HepG2 (cell line): ENCODE results near the gene EPX. TPM values are rescaled to one million over a fixed set of nuclear protein-coding genes. Genes with fewer than 3 reads are reported as not detected.

Experiments used
- ATAC-seq: fragments of 200-7000 bp; cut with Tn5 transposase; 3 replicates; pipeline ENCODE4 v1.9.1; 2020; ENCODE audit warnings: mild to moderate bottlenecking, moderate library complexity
- BruUV-seq: library from RNA; stranded (reverse); fragments of 400-500 nt; replicated peaks from 2 replicates; lab custom pipeline; 2021; lab: Mats Ljungman, UMichigan
- CTCF ChIA-PET: fragments of 300-600 bp; formaldehyde crosslinking; extraction: SDS; loops from one replicate; lab custom pipeline; 2021; ENCODE audit warnings: low total read pairs, inconsistent platforms, low intra/inter-chr PET ratio; lab: Yijun Ruan, JAX
- POLR2A ChIA-PET: fragments of 350-600 bp; sonication (Branson Sonifier 250); formaldehyde crosslinking; loops from one replicate; lab custom pipeline; 2020; ENCODE audit warnings: antibody characterized with exemption, inconsistent platforms; lab: Yijun Ruan, JAX
- DNase-seq: peaks from one replicate; pipeline ENCODE4 v3.0.0-alpha.2; 2015; ENCODE audit warnings: low spot score
- FAIRE-seq: peaks from 3 replicates; lab custom pipeline; 2011; peaks lifted over from hg19 to GRCh38; lab: Jason Lieb, UNC
- H2AFZ ChIP-seq: one replicate; pipeline ENCODE4 v1.6.1; 2011; ENCODE audit warnings: low read length, inconsistent platforms
- H3K27ac ChIP-seq: fragments of 300-600 bp; 3 replicates; pipeline ENCODE4 v1.8.0; 2011; ENCODE audit warnings: mixed run types, mild to moderate bottlenecking, mixed read lengths, low read length, inconsistent platforms; ENCODE audit not compliant: insufficient read depth; ENCODE audit errors: extremely low read length
- H3K27me3 ChIP-seq, 2 experiments: fragments of 200-600 bp in 1 of 2; 2 replicates in 1 of 2; 3 replicates in 1 of 2; pipeline versions ENCODE4 v1.6.0 to v1.8.0; 2011; ENCODE audit warnings: low read length in 2 of 2, mild to moderate bottlenecking in 2 of 2, moderate library complexity in 2 of 2, inconsistent platforms in 1 of 2; ENCODE audit not compliant: insufficient read depth in 2 of 2, control insufficient read depth in 1 of 2
- H3K36me3 ChIP-seq, 2 experiments: fragments of 200-600 bp in 1 of 2; replicated peaks in 1 of 2; 2 replicates in 1 of 2; 3 replicates in 1 of 2; pipeline versions ENCODE4 v1.5.1 to v1.8.0; 2011; ENCODE audit warnings: low read length in 2 of 2, inconsistent platforms in 1 of 2; ENCODE audit not compliant: insufficient read depth in 2 of 2, control insufficient read depth in 1 of 2
- H3K4me1 ChIP-seq: 2 replicates; pipeline ENCODE4 v1.5.1; 2012; ENCODE audit warnings: low read length, inconsistent platforms; ENCODE audit not compliant: insufficient read depth
- H3K4me2 ChIP-seq: 2 replicates; pipeline ENCODE4 v1.6.0; 2011; ENCODE audit warnings: low read depth, low read length, inconsistent platforms
- H3K4me3 ChIP-seq, 3 experiments: fragments of 200-600 bp in 1 of 3; sonication (generic), shearing (Covaris generic) in 1 of 3; replicated peaks in 1 of 3; 2 replicates each; pipeline ENCODE4 v1.5.1; 2011 to 2016; ENCODE audit warnings: low read length in 3 of 3, inconsistent platforms in 2 of 3, low read depth in 2 of 3, mild to moderate bottlenecking in 2 of 3, control low read depth in 1 of 3, mixed read lengths in 1 of 3; ENCODE audit not compliant: insufficient read depth in 1 of 3
- H3K79me2 ChIP-seq: one replicate; pipeline ENCODE4 v1.6.1; 2011; ENCODE audit warnings: low read length, inconsistent platforms; ENCODE audit not compliant: insufficient read depth
- H3K9ac ChIP-seq: 2 replicates; pipeline ENCODE4 v1.6.0; 2011; ENCODE audit warnings: mild to moderate bottlenecking, low read depth, low read length, inconsistent platforms; ENCODE audit not compliant: insufficient read depth
- H3K9me3 ChIP-seq: 2 replicates; pipeline ENCODE4 v1.5.1; 2012; ENCODE audit warnings: mild to moderate bottlenecking, low read length
- H4K20me1 ChIP-seq: 2 replicates; pipeline ENCODE4 v1.6.0; 2011; ENCODE audit warnings: inconsistent platforms, mild to moderate bottlenecking, low read length, moderate library complexity; ENCODE audit not compliant: insufficient read depth
- PITX1 ChIP-seq: sonication (generic); formaldehyde crosslinking; IDR thresholded peaks from 2 replicates; pipeline ENCODE4 v1.5.1; 2020; ENCODE audit warnings: mild to moderate bottlenecking, missing genetic modification reagents
- PRPF4 ChIP-seq: fragments of 200-400 bp; formaldehyde crosslinking; IDR thresholded peaks from 2 replicates; pipeline ENCODE4 v1.6.1; 2016; ENCODE audit warnings: low read length, low read depth; ENCODE audit not compliant: poor library complexity, severe bottlenecking
- ZNF768 ChIP-seq: sonication (generic); formaldehyde crosslinking; IDR thresholded peaks from 2 replicates; pipeline ENCODE4 v1.4.0; 2020; ENCODE audit warnings: missing genetic modification reagents
- WGBS: methylation state at CpG from one replicate; pipeline ENCODE4 v1.1.6; 2017; ENCODE audit warnings: low lambda C conversion rate; 5-methylcytosine and 5-hydroxymethylcytosine counted together
- in situ Hi-C: cut with HindIII; loops from 2 replicates; pipeline ENCODE4 v1.10.0; 2017; ENCODE audit warnings: low pct_unique_long_range_greater_than_20kb; ENCODE audit not compliant: extremely low pct_ligation_motif_present
- intact Hi-C: fragments of 100-400 bp; cut with micrococcal nuclease; formaldehyde crosslinking; loops from one replicate; pipeline ENCODE4 v1.10.0; 2022; ENCODE audit not compliant: unreplicated experiment
- polyA plus RNA-seq, 8 experiments: library from polyadenylated mRNA; depleted of rRNA in 3 of 8; stranded (reverse) in 7 of 8; unstranded in 1 of 8; fragments of >200 nt; fragmentation: Illumina TruSeq in 4 of 8; extraction: Trizol in 4 of 8; gene quantifications; 2 replicates each; pipeline versions ENCODE4 v1.2.1 to v1.2.3, GENCODE V29; 2011 to 2016; ENCODE audit warnings: low read depth in 4 of 8, missing spikeins in 1 of 8, mixed read lengths in 1 of 8; ENCODE audit not compliant: insufficient read depth in 1 of 8
- total RNA-seq, 5 experiments: library from RNA; depleted of rRNA; stranded (reverse); fragments of >200 nt; fragmentation: Illumina TruSeq; extraction: Trizol; gene quantifications; 2 replicates each; pipeline ENCODE4 v1.2.3, GENCODE V29; 2016; ENCODE audit warnings: low read depth in 1 of 5
- TF ChIP-seq, protein P1 (sequence below): sonication (generic); formaldehyde crosslinking; IDR thresholded peaks from 2 replicates; pipeline ENCODE4 v1.5.0; 2020; ENCODE audit warnings: mild to moderate bottlenecking, missing genetic modification reagents, borderline replicate concordance

EPX gene
- total and polyA plus RNA-seq, 2 of the 13 experiments (the other 11 are each of a cell fraction or from before 2014, with no cell fraction given): not detected

- TF ChIP-seq, protein P1, sequence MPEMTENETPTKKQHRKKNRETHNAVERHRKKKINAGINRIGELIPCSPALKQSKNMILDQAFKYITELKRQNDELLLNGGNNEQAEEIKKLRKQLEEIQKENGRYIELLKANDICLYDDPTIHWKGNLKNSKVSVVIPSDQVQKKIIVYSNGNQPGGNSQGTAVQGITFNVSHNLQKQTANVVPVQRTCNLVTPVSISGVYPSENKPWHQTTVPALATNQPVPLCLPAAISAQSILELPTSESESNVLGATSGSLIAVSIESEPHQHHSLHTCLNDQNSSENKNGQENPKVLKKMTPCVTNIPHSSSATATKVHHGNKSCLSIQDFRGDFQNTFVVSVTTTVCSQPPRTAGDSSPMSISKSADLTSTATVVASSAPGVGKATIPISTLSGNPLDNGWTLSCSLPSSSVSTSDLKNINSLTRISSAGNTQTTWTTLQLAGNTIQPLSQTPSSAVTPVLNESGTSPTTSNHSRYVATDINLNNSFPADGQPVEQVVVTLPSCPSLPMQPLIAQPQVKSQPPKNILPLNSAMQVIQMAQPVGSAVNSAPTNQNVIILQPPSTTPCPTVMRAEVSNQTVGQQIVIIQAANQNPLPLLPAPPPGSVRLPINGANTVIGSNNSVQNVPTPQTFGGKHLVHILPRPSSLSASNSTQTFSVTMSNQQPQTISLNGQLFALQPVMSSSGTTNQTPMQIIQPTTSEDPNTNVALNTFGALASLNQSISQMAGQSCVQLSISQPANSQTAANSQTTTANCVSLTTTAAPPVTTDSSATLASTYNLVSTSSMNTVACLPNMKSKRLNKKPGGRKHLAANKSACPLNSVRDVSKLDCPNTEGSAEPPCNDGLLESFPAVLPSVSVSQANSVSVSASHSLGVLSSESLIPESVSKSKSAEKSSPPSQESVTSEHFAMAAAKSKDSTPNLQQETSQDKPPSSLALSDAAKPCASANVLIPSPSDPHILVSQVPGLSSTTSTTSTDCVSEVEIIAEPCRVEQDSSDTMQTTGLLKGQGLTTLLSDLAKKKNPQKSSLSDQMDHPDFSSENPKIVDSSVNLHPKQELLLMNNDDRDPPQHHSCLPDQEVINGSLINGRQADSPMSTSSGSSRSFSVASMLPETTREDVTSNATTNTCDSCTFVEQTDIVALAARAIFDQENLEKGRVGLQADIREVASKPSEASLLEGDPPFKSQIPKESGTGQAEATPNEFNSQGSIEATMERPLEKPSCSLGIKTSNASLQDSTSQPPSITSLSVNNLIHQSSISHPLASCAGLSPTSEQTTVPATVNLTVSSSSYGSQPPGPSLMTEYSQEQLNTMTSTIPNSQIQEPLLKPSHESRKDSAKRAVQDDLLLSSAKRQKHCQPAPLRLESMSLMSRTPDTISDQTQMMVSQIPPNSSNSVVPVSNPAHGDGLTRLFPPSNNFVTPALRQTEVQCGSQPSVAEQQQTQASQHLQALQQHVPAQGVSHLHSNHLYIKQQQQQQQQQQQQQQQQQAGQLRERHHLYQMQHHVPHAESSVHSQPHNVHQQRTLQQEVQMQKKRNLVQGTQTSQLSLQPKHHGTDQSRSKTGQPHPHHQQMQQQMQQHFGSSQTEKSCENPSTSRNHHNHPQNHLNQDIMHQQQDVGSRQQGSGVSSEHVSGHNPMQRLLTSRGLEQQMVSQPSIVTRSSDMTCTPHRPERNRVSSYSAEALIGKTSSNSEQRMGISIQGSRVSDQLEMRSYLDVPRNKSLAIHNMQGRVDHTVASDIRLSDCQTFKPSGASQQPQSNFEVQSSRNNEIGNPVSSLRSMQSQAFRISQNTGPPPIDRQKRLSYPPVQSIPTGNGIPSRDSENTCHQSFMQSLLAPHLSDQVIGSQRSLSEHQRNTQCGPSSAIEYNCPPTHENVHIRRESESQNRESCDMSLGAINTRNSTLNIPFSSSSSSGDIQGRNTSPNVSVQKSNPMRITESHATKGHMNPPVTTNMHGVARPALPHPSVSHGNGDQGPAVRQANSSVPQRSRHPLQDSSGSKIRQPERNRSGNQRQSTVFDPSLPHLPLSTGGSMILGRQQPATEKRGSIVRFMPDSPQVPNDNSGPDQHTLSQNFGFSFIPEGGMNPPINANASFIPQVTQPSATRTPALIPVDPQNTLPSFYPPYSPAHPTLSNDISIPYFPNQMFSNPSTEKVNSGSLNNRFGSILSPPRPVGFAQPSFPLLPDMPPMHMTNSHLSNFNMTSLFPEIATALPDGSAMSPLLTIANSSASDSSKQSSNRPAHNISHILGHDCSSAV: no peak
- TF ChIP-seq PITX1 (CRISPR knock-in tag): no peak
Measured at GRCh38 chr17:58239987-58240386, 47.5 kb downstream of the EPX start (continued).

- no peak for FAIRE-seq
- H3K4me2 ChIP-seq: no peak overlapping the region
- no peaks in the 10 kb centered on the region for H3K36me3 ChIP-seq
- H3K4me1 ChIP-seq: peaks cover 26% of the 10 kb centered on the region
- no peaks in the 10 kb centered on the region for H3K79me2 ChIP-seq
- WGBS: 3% methylated on average over 4 of the region's 4 CpGs
- BruUV-seq: no TSS peak
- no peak for DNase-seq
- H3K27ac ChIP-seq: no peak overlapping the region
- H3K27me3 ChIP-seq: peaks cover 17 to 83% of the 10 kb centered on the region in 2 experiments
- H3K4me3 ChIP-seq: no peak overlapping the region
- H3K9me3 ChIP-seq: no peaks in the 10 kb centered on the region
- no peak overlapping the region for H2AFZ ChIP-seq
- CTCF ChIA-PET: no interaction called here
- no peak for ATAC-seq
- no peak overlapping the region for H3K9ac ChIP-seq
- TF ChIP-seq ZNF768 (peak; percentile 15; the same call in 1 of the 2 replicates), PRPF4 (no peak)
- intact Hi-C loops (no loop called here), in situ Hi-C loops (no loop called here)
- POLR2A ChIA-PET: no interaction called here
- H4K20me1 ChIP-seq: no peaks in the 10 kb centered on the region
Measured at GRCh38 chr17:58242171-58242784, 49.8 kb downstream of the EPX start.
